ENCODE results near the gene DVL2. TPM values are rescaled to one million over a fixed set of nuclear protein-coding genes. Genes with fewer than 3 reads are reported as not detected.
A peak's percentile ranks its signal among the peaks of the same experiment; 100 is the strongest.

The DVL2 gene
- total and polyA plus RNA-seq, 2 of the 13 experiments (the other 11 are each of a cell fraction or from before 2014, with no cell fraction given): 5.7 to 38.2 TPM

DNA sequence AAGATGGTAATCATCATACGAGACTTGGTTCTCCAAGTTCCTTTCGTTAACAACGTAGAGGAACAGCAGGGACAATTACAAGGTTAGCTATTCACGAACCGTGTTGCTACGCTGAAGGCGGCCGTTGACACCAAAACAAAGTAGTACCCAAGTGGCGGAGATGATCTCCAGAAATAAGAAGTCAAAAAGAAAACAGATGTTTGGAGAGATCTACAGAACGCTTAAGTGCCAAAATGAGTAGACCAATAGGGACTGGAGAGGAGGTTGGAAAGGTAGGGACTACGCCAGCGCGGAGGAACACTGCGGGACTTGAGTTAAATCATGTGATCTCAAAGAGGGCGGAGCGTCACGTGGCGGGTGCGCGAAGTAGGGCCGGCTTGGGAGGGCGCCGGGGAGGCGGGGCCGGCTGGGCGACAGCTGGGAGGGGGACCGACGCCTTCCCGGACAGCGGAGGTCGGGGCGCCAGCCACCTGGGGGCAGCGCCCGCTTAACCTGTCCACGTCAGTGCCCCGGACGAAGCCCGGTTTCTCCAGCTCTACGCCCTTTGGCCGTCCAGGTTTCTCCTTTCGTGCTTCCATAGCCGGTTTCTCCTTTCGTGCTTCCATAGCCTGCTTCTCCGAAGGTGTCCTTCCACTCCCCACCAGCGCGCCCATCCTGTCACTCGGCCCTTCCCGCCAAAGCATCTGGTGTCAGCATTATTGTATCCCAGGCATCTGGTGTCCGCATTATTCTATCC lies 8.6 kb upstream of the DVL2 start (continued):
- TF ChIP-seq ZNF619 (CRISPR knock-in tag; IDR thresholded peaks at IDR 0.05) (no peak), REPIN1 (CRISPR knock-in tag; IDR thresholded peaks at IDR 0.05; ENCODE audit: borderline replicate concordance, low read depth) (no peak), RCOR2 (CRISPR knock-in tag; IDR thresholded peaks at IDR 0.05) (no peak), SIX4 (CRISPR knock-in tag; IDR thresholded peaks at IDR 0.05) (no peak; the same call in 1 of the 2 replicates), ZNF550 (CRISPR knock-in tag; IDR thresholded peaks at IDR 0.05; ENCODE audit: borderline replicate concordance) (no peak), PTBP1 (IDR thresholded peaks at IDR 0.05; ENCODE audit: low read depth, low read length, poor library complexity, severe bottlenecking) (no peak), SP1 (IDR thresholded peaks at IDR 0.05) (no peak), SP1 (CRISPR knock-in tag; IDR thresholded peaks at IDR 0.05) (peak; percentile 99), ZNF720 (CRISPR knock-in tag; IDR thresholded peaks at IDR 0.05) (no peak), SNAI1 (CRISPR knock-in tag; IDR thresholded peaks at IDR 0.05; ENCODE audit: borderline replicate concordance) (no peak), ZC3H4 (CRISPR knock-in tag; IDR thresholded peaks at IDR 0.05; ENCODE audit: borderline replicate concordance) (0 out of 2 replicates have a peak, but pooled peaks have one; percentile 37)
- TF ChIP-seq, protein P1, sequence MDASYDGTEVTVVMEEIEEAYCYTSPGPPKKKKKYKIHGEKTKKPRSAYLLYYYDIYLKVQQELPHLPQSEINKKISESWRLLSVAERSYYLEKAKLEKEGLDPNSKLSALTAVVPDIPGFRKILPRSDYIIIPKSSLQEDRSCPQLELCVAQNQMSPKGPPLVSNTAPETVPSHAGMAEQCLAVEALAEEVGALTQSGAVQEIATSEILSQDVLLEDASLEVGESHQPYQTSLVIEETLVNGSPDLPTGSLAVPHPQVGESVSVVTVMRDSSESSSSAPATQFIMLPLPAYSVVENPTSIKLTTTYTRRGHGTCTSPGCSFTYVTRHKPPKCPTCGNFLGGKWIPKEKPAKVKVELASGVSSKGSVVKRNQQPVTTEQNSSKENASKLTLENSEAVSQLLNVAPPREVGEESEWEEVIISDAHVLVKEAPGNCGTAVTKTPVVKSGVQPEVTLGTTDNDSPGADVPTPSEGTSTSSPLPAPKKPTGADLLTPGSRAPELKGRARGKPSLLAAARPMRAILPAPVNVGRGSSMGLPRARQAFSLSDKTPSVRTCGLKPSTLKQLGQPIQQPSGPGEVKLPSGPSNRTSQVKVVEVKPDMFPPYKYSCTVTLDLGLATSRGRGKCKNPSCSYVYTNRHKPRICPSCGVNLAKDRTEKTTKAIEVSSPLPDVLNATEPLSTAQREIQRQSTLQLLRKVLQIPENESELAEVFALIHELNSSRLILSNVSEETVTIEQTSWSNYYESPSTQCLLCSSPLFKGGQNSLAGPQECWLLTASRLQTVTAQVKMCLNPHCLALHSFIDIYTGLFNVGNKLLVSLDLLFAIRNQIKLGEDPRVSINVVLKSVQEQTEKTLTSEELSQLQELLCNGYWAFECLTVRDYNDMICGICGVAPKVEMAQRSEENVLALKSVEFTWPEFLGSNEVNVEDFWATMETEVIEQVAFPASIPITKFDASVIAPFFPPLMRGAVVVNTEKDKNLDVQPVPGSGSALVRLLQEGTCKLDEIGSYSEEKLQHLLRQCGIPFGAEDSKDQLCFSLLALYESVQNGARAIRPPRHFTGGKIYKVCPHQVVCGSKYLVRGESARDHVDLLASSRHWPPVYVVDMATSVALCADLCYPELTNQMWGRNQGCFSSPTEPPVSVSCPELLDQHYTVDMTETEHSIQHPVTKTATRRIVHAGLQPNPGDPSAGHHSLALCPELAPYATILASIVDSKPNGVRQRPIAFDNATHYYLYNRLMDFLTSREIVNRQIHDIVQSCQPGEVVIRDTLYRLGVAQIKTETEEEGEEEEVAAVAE (CRISPR knock-in tag; IDR thresholded peaks at IDR 0.05; ENCODE audit: borderline replicate concordance): no peak
- TF ChIP-seq, protein P2, sequence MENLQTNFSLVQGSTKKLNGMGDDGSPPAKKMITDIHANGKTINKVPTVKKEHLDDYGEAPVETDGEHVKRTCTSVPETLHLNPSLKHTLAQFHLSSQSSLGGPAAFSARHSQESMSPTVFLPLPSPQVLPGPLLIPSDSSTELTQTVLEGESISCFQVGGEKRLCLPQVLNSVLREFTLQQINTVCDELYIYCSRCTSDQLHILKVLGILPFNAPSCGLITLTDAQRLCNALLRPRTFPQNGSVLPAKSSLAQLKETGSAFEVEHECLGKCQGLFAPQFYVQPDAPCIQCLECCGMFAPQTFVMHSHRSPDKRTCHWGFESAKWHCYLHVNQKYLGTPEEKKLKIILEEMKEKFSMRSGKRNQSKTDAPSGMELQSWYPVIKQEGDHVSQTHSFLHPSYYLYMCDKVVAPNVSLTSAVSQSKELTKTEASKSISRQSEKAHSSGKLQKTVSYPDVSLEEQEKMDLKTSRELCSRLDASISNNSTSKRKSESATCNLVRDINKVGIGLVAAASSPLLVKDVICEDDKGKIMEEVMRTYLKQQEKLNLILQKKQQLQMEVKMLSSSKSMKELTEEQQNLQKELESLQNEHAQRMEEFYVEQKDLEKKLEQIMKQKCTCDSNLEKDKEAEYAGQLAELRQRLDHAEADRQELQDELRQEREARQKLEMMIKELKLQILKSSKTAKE (CRISPR knock-in tag; IDR thresholded peaks at IDR 0.05; ENCODE audit: borderline replicate concordance): peak; percentile 49; the same call in 1 of the 2 replicates
- TF ChIP-seq, protein P3, sequence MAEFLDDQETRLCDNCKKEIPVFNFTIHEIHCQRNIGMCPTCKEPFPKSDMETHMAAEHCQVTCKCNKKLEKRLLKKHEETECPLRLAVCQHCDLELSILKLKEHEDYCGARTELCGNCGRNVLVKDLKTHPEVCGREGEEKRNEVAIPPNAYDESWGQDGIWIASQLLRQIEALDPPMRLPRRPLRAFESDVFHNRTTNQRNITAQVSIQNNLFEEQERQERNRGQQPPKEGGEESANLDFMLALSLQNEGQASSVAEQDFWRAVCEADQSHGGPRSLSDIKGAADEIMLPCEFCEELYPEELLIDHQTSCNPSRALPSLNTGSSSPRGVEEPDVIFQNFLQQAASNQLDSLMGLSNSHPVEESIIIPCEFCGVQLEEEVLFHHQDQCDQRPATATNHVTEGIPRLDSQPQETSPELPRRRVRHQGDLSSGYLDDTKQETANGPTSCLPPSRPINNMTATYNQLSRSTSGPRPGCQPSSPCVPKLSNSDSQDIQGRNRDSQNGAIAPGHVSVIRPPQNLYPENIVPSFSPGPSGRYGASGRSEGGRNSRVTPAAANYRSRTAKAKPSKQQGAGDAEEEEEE (CRISPR knock-in tag; IDR thresholded peaks at IDR 0.05; ENCODE audit: borderline replicate concordance): no peak
- TF ChIP-seq, protein P4, sequence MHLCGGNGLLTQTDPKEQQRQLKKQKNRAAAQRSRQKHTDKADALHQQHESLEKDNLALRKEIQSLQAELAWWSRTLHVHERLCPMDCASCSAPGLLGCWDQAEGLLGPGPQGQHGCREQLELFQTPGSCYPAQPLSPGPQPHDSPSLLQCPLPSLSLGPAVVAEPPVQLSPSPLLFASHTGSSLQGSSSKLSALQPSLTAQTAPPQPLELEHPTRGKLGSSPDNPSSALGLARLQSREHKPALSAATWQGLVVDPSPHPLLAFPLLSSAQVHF (CRISPR knock-in tag; IDR thresholded peaks at IDR 0.05): no peak
- TF ChIP-seq, protein P5, sequence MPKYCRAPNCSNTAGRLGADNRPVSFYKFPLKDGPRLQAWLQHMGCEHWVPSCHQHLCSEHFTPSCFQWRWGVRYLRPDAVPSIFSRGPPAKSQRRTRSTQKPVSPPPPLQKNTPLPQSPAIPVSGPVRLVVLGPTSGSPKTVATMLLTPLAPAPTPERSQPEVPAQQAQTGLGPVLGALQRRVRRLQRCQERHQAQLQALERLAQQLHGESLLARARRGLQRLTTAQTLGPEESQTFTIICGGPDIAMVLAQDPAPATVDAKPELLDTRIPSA (CRISPR knock-in tag; IDR thresholded peaks at IDR 0.05; ENCODE audit: borderline replicate concordance): no peak
- TF ChIP-seq, protein P6, sequence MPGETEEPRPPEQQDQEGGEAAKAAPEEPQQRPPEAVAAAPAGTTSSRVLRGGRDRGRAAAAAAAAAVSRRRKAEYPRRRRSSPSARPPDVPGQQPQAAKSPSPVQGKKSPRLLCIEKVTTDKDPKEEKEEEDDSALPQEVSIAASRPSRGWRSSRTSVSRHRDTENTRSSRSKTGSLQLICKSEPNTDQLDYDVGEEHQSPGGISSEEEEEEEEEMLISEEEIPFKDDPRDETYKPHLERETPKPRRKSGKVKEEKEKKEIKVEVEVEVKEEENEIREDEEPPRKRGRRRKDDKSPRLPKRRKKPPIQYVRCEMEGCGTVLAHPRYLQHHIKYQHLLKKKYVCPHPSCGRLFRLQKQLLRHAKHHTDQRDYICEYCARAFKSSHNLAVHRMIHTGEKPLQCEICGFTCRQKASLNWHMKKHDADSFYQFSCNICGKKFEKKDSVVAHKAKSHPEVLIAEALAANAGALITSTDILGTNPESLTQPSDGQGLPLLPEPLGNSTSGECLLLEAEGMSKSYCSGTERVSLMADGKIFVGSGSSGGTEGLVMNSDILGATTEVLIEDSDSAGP (CRISPR knock-in tag; IDR thresholded peaks at IDR 0.05; ENCODE audit: borderline replicate concordance): peak; percentile 52

Data from HepG2 (cell line).